ENCODE data around the gene DHDH.
A peak's percentile ranks its signal among the peaks of the same experiment; 100 is the strongest.

Gene DHDH

DNA sequence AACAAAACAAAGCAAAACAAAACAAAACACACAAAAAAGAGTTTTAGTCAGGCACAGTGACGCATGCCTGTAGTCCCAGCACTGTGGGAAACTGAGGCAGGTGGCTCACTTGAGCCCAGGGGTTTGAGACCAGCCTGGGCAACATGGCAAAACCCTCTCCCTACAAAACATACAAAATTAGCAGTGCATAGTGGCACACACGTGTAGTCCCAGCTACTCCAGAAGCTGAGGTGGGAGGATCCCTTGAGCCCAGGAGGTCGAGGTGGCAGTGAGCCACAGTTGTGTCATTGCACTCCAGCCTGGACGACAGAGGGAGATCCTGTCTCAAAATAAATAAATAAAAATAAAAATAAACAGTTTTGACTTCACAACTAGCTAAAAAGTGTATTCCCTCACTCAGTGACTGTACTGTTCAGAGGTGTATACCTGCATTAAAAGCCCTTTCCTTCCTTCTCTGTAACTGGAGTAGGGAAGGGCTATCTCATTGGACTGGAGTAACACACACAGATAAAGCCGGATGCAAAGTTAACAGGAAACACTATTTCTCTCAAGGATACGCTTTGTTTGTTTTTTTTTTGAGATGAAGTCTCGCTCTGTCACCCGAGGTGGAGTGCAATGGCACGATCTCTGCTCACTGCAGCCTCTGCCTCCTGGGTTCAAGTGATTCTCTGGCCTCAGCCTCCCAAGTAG lies 17.5 kb downstream of the DHDH start:
- no peak for DNase-seq

DNA sequence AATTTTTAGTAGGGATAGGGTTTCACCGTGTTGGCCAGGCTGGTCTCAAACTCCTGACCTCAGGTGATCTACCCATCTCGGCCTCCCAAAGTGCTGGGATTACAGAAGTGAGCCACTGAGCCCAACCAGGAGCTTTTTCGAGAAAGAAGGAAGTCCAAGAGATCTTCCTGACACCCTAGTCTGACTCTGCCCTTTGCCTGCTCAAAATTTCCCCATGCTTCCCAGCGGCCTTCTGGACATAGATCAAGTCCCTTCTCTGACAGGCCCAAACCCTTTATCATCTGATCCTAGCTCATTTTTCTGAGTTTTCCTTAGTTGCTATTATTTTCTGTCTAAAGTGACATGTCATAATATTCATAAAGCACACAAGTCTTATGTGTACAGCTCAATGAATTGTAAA lies 19.6 kb downstream of the DHDH start:
- DNase-seq = no peak

DNA sequence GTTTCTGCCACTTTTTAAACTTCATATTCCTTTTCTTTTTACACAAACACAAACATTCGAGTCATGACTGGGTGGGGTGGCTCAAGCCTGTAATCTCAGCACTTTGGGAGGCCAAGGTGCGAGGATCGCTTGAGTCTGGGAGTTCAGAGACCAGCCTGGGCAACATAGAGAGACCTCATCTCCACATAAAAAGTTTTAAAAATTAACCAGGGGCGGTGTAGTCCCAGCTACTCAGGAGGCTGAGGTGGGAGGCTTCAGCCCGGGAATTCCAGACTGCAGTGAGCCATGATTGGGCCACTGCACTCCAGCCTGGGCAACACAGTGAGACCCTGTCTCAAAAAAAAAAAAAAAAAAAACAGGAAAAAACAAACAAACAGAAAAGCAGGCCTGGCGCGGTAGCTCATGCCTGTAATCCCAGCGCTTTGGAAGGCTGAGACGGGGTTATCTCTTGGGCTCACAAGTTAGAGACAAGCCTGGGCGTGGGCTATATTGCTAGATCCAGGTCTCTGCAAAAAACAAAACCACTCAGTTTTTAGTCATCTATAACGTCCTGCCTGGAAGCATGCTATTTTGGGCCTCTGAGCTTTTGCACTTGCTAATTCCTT lies 20.6 kb downstream of the DHDH start:
- DNase-seq = no peak

DNA sequence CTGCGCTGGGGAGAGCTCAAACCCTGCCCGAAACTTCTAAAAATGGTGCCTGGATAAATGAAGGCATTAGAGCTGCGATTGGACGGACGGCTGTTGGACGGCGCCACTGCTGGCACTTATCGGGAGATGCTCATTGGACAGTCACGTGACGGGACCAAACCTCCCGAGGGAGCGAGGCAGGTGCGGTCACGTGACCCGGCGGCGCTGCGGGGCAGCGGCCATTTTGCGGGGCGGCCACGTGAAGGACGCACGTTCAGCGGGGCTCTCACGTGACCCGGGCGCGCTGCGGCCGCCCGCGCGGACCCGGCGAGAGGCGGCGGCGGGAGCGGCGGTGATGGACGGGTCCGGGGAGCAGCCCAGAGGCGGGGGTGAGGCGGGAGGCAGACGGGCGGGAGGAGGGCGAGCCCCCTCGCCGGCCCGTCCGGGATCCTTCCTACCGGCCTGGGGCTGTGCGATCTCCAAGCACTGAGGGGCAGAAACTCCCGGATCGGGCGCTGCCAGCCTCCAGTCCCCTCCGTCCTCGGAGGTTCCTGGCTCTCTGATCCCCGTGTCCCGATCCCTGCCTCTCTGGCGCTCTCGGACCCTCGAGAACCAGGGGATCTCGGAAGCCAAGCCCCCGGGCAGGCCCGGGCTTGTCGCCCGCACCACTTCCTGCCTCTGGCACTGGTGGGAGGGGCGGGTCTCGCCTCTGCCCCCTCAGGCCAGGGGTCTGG lies 21.3 kb downstream of the DHDH start, which contains the start of gene BAX:
Gene BAX (plus strand): TSS at position 281 of the 713 bp plus-strand sequence. CDS start 54 bp downstream, at position 335.
- DNase-seq = peak; percentile 79

DNA sequence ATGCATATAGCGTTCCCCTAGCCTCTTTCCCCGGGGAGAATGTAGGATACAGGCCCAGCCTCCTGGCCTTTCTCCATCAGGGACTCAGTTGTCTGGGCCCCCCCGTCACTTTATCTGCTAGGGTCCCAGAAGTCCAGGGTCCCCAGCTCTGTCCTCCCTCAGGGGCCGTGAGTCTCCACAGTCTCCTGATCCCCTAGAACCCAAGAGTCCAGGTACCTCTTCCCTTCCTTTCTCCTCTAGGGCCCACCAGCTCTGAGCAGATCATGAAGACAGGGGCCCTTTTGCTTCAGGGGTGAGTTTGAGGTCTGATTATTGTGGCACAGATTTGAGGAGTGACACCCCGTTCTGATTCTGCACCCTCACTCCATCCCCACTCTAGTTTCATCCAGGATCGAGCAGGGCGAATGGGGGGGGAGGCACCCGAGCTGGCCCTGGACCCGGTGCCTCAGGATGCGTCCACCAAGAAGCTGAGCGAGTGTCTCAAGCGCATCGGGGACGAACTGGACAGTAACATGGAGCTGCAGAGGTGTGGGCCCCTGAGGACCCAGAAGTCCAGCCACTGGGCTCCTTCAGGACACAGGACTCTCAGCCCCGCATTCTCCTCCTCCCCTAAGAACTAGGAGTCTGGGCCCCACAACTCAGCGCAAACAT lies 21.9 kb downstream of the DHDH start:
- no peak for DNase-seq

DNA sequence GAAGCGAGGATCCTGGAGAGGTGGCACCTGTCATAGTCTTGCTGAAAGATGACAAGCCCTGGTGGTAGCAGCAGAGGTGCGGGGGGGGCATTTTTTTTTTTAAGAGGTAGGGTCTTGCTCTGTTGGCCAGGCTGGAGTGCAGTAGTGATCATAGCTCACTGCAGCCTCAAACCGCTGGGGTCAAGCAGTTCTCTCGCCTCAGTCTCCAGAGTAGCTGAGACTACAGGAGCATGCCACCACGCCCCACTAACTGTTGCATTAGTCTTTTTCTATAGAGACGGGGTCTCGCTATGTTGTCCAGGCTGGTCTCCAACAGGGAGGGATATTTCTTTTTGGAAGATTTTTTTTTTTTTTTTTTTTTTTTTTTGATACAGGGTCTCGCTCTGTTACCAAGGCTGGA lies 24.5 kb downstream of the DHDH start:
- no peak for DNase-seq

DNA sequence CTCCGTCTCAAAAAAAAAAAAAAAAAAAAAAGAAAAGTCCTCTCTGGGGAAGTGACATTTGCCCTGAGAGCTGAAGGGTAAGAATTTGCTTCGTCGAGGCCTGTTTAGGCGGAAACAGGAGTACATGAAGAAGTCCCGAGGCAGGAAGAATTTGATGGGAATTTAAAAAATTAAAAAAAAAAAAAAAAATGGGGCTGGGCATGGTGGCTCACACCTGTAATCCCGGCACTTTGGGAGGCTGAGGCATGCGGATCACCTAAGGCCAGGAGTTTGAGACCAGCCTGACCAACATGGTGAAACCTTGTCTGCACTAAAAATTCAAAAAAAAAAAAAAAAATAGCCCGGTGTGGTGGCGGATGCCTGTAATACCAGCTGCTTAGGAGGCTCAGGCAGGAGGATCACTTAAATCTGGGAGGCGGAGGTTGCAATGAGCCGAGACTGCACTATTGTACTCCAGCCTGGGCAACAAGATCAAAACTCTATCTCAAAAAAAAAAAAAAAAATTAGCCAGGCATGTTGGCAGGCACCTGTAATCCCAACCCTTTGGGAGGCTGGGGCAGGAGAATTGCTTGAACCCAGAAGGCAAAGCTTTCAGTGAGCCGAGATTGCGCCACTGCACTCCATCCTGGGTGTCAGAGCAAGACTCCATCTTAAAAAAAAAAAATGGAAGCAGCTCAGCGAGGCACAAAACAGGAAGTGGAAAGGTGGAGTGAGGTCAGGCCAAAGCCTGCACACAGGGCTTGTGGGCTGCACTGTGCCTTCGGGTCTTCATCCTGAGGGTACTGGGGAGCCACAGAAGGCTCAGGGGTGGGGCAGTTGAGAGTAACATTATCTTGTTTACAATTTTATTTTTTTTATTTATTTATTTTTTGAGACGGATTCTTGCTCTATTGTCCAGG lies 26.1 kb downstream of the DHDH start:
- DNase-seq = no peak

DNA sequence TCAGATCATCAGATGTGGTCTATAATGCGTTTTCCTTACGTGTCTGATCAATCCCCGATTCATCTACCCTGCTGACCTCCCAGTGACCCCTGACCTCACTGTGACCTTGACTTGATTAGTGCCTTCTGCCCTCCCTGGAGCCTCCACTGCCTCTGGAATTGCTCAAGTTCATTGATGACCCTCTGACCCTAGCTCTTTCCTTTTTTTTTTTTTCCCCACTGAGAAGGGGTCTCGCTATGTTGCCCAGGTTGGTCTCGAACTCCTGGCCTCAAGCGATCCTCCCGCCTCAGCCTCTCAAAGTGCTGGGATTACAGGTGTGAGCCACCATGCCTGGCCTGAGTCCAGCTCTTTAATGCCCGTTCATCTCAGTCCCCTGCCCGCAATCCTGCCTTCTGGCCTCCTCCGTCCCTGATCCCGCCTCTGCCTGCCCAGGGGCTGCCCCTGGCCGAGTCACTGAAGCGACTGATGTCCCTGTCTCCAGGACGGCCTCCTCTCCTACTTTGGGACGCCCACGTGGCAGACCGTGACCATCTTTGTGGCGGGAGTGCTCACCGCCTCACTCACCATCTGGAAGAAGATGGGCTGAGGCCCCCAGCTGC lies 27.7 kb downstream of the DHDH start:
- no peak for DNase-seq

DNA sequence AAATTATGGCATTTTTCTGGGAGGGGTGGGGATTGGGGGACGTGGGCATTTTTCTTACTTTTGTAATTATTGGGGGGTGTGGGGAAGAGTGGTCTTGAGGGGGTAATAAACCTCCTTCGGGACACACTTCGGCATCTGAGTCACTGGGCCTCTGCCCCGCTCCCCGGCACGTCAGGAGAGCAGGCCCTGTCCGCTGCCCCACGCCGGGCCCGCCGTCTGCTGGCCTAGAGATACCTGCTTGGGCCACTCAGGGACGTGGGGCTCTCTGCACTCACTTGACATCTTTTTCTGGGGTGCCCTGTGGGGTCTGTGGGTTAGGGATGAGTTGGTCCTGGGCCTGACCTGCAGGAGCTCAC lies 28.2 kb downstream of the DHDH start:
- DNase-seq = no peak

DNA sequence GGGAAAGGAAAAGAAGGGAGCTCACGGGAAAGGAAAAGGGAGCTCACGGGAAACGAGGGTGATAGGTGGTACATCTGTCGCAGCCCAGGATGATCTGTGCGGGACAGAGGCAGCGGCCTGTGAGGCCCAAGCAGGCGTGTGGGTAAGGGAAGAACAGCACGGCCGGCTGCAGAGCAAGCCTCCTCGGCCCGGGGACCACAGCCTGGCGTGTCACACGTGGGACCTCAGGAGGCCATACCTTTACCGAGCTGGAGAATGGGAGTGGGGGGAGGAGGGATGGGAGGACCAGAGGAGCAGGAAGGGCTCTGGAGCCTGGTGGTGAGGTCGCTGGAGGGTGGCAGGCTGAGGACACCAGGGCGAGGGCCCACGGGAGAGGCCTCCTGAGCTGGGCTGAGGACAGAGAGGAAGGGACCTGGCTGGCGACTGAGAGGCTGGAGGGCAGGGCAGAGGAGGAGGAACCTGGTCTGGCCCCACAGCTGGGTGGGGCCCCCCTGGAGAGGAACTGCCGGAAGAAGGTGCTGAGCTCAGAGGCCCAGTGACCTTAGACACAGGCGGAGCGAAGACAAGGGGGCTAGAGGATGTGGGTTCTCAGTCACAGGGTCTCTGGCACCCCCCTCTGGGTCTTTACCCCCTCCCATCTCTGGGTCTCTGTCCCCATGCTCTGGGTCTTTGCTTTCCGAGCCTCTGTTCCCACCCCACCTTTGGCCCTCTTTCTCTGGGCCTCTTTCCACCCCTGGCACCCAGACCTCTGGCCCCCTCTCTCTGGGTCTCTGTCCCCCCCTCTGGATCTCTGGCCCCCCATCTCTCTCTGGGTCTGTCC lies 28.7 kb downstream of the DHDH start:
- peak; percentile 34 for DNase-seq

DNA sequence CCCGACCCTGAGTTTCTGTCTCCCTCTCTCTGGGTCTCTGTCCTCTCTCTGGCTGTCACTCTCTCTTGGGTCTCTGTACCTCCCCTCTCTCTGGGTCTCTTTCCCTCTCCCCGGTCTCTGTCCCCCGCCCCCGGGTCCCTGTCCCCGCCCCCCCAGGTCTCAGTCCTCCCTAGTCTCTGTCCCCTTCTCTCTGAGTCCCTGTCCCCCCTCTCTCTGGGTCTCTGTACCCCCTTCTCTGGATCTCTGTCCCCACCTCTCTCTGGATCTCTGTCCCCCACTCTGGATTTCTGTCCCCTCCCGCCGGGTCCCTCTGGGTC lies 29.3 kb downstream of the DHDH start:
- no peak for DNase-seq

DNA sequence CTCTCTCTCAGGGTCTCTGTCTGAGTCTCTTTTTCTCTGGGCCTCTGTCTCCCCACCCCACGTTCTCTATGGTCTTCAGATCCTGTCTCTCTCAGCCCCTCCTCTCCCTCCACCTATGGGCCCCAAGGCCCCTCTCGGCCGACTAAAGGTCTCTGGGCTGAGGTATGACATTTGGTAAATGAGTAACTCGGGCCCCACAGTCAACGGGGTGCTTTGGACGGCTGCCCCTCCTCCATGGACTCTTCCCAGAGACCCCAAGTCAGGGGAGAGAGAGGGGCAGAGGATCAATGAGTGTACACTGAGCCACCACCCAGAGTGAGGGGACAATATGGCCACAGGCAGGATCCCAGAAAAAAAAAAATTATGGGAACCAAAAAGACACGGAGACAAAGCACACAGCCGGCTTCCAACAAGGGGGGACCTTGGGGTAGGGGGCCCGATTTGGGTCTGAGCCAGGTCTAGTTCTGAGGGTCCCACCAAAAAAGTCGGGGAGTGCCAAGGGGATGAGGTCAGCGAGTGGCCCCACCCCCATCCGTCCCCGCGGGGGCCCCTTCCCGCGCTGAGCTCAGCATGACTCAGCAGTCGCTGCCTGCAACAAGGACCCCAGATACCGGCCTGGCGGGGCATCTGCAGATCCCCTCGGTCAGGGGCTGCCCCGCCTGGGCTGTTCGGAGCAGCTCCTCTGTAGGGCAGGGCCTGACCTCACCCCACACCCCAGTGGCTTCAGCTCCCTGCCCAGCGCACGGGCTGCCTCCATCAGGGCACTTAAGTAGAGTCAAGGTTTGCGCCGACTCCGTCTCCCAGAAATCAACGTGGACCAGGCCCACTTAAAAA lies 30.1 kb downstream of the DHDH start:
- DNase-seq = peak; percentile 60

DNA sequence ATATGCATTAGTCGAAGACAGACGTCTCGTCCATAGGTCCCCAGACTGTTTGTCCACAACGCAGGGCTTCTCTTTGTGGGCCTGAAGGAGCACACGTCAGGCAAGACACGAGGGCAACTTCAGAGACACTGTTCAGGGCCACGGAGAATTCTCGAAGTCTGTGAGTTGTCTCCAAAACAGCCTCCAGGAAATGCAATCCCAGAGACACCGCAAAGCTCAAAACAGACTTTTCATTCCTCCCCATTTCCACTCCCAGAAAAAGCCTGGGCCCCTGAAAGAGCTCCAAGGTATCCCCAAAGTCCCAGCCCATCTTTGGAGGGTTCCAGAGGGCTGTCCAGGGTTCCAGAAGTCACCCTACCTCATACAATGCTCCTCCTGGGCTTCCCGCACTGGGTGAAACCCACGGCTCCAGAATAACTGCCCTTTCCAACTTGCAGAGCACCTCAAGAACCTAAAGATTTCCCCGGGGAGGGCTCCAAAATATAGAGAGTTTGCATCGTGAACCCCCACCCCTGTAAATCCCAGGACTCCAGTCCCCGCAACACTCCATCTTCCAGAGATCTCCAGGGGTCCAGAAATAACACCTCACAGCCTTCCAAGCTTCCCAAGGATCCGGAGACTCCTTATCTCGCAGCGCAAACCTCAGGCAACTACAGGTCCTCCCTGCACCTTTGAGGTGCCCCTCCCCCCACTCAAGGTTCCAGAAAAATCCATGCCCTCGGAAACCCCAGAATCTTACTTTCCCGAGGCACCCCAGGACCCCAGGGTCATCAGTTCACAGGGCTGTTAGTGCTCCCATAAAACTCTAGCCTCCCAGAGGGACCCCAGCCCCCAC lies 30.9 kb downstream of the DHDH start:
- no peak for DNase-seq

DNA sequence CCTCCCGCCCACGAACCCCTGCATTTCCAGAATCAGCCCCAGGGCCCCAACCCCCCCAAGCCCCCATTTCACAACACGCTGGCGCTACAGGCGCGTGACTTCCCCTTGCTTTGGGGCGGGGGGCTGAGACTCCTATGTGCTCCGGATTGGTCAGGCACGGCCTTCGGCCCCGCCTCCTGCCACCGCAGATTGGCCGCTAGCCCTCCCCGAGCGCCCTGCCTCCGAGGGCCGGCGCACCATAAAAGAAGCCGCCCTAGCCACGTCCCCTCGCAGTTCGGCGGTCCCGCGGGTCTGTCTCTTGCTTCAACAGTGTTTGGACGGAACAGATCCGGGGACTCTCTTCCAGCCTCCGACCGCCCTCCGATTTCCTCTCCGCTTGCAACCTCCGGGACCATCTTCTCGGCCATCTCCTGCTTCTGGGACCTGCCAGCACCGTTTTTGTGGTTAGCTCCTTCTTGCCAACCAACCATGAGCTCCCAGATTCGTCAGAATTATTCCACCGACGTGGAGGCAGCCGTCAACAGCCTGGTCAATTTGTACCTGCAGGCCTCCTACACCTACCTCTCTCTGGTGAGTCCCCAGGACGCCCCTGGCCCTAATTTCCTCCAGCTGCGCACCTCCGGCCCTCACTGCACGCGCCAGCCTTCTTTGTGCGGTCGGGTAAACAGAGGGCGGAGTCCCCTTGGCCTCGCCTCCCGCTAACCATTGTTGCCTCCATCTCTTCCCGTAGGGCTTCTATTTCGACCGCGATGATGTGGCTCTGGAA lies 31.7 kb downstream of the DHDH start, which contains the start of gene FTL:
Gene FTL (plus strand): TSS at position 270 of the 766 bp plus-strand sequence. CDS start 199 bp downstream, at position 469.
- peak; percentile 91 for DNase-seq

DNA sequence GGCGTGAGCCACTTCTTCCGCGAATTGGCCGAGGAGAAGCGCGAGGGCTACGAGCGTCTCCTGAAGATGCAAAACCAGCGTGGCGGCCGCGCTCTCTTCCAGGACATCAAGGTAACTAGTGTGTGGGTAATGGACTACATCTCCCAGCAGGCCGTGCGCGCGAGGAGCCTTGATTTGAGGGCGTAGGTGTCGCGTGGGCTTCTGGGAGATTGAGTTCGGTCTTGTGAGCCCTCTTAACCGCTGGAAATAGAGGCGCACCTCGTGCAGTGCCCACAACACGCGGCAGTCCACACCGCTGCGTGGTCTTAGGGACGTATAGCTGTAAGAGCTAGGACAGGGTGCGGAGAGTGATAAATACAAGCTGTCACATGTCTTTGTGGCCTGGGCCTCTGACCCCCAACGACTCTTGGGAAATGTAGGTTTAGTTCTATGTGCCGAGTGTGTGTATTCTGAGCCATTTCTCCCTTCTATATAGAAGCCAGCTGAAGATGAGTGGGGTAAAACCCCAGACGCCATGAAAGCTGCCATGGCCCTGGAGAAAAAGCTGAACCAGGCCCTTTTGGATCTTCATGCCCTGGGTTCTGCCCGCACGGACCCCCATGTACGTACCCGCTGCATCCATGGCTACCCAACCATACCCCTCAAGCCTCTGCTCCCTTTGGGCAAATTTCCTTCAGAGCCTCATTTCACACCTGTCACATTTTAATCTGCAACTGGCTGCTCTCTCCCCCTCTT lies 32.5 kb downstream of the DHDH start:
- peak; percentile 84 for DNase-seq

DNA sequence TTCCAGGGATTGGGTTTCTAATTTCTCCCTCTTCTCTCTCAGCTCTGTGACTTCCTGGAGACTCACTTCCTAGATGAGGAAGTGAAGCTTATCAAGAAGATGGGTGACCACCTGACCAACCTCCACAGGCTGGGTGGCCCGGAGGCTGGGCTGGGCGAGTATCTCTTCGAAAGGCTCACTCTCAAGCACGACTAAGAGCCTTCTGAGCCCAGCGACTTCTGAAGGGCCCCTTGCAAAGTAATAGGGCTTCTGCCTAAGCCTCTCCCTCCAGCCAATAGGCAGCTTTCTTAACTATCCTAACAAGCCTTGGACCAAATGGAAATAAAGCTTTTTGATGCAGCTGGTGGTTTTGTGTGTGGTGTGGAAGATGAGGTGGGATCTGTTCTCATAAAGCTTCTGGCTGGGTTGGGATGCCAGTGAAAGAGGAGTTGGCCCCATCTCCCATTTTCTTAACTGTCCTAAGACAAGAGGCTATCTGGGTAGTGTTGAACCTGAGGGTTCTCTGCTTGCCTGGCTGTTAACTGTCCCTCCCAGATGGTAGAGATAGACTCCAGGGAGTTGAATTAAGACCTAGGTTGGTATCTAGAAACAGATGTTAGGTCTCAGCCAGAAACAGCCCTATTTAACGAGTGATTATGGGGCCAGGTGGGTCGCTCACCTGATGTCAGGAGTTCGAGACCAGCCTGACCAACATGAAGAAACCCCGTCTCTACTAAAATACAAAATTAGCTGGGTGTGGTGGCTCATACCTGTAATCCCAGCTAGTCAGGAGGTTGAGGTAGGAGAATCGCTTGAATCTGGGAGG lies 33.2 kb downstream of the DHDH start:
- DNase-seq = no peak

Measured in activated gamma-delta T cell treated with Interleukin-2 at 50 U/mL for 16 hours (primary cell).